Endothelial cell of umbilical vein (primary cell): ENCODE results near the gene SAAL1. TPM values are rescaled to one million over a fixed set of nuclear protein-coding genes. Genes with fewer than 3 reads are reported as not detected.
A peak's percentile ranks its signal among the peaks of the same experiment; 100 is the strongest.
"Not testable (repeated sequence)": the region's sequence is repeated elsewhere in the genome, so short reads cannot be mapped to it uniquely, and the experiment has no call there.

Experiments used
- BruUV-seq: library from RNA; stranded (reverse); fragments of 400-500 nt; replicated peaks from 2 replicates; lab custom pipeline; 2021; lab: Mats Ljungman, UMichigan
- CTCF ChIA-PET: fragments of 300-600, 350-600 bp; sonication (Branson Sonifier 250); formaldehyde crosslinking; loops from one replicate; lab custom pipeline; 2021; ENCODE audit warnings: antibody characterized with exemption, inconsistent platforms; lab: Charles Lee
- POLR2A ChIA-PET: fragments of 300-600, 350-600 bp; sonication (Branson Sonifier 250); formaldehyde crosslinking; loops from one replicate; lab custom pipeline; 2021; ENCODE audit warnings: antibody characterized with exemption, inconsistent platforms; lab: Charles Lee
- DNase-seq: peaks from one replicate; pipeline ENCODE4 v3.0.0-alpha.2; 2011; ENCODE audit warnings: low read depth, low spot score
- FAIRE-seq: peaks from 2 replicates; lab custom pipeline; 2011; peaks lifted over from hg19 to GRCh38; lab: Jason Lieb, UNC
- H2AFZ ChIP-seq: 2 replicates; pipeline ENCODE4 v1.6.0; 2012; ENCODE audit warnings: low read depth, low read length, control low read depth, inconsistent platforms
- H3K27ac ChIP-seq: 2 replicates; pipeline ENCODE4 v1.5.1; 2011; ENCODE audit warnings: low read depth, mild to moderate bottlenecking, control low read depth, low read length, moderate library complexity; ENCODE audit not compliant: insufficient read depth
- H3K27me3 ChIP-seq, 2 experiments: 2 replicates each; pipeline versions ENCODE4 v1.6.0 to v1.6.1; 2011; ENCODE audit warnings: low read length in 2 of 2, mixed read lengths in 1 of 2; ENCODE audit not compliant: control insufficient read depth in 2 of 2, insufficient read depth in 2 of 2
- H3K36me3 ChIP-seq, 2 experiments: 2 replicates in 1 of 2; 3 replicates in 1 of 2; pipeline ENCODE4 v1.5.1; 2011; ENCODE audit warnings: low read length in 2 of 2, mild to moderate bottlenecking in 1 of 2, moderate library complexity in 1 of 2; ENCODE audit not compliant: control insufficient read depth in 2 of 2, insufficient read depth in 2 of 2; ENCODE audit errors: extremely low read depth in 1 of 2
- H3K4me1 ChIP-seq: 3 replicates; pipeline ENCODE4 v1.5.1; 2011; ENCODE audit warnings: mild to moderate bottlenecking, low read length; ENCODE audit not compliant: control insufficient read depth, insufficient read depth; ENCODE audit errors: extremely low read depth
- H3K4me2 ChIP-seq: 2 replicates; pipeline ENCODE4 v1.6.1; 2011; ENCODE audit warnings: low read length, control low read depth, mixed read lengths; ENCODE audit not compliant: insufficient read depth
- H3K4me3 ChIP-seq, 3 experiments: fragments of 200-600 bp in 1 of 3; sonication (generic), shearing (Covaris generic) in 1 of 3; replicated peaks in 1 of 3; 2 replicates each; pipeline ENCODE4 v1.5.1; 2011 to 2016; ENCODE audit warnings: control low read depth in 3 of 3, low read length in 3 of 3, mild to moderate bottlenecking in 2 of 3, inconsistent platforms in 1 of 3, low read depth in 1 of 3, moderate library complexity in 1 of 3; ENCODE audit not compliant: insufficient read depth in 1 of 3
- H3K79me2 ChIP-seq: 2 replicates; pipeline ENCODE4 v1.6.0; 2012; ENCODE audit warnings: low read length, inconsistent platforms; ENCODE audit not compliant: control insufficient read depth, insufficient read depth
- H3K9ac ChIP-seq: replicated peaks from 2 replicates; pipeline ENCODE3; 2011; ENCODE audit warnings: low read length, control low read depth; ENCODE audit not compliant: insufficient read depth; ENCODE audit errors: extremely low read depth
- H3K9me1 ChIP-seq: replicated peaks from 3 replicates; pipeline ENCODE4 v1.6.0; 2011; ENCODE audit warnings: mild to moderate bottlenecking, low read length; ENCODE audit not compliant: control insufficient read depth, insufficient read depth; ENCODE audit errors: extremely low read depth
- H3K9me3 ChIP-seq: replicated peaks from 2 replicates; pipeline ENCODE4 v1.5.1; 2012; ENCODE audit warnings: low read length, inconsistent platforms; ENCODE audit not compliant: control insufficient read depth, insufficient read depth
- H4K20me1 ChIP-seq: replicated peaks from 2 replicates; pipeline ENCODE3; 2011; ENCODE audit warnings: mild to moderate bottlenecking, low read length; ENCODE audit not compliant: control insufficient read depth, insufficient read depth; ENCODE audit errors: extremely low read depth
- EZH2 ChIP-seq: IDR thresholded peaks from 2 replicates; pipeline ENCODE4 v1.6.1; 2012; ENCODE audit warnings: borderline replicate concordance, low read depth, mild to moderate bottlenecking, moderate library complexity, low read length, inconsistent platforms; ENCODE audit not compliant: severe bottlenecking
- MYC ChIP-seq: IDR thresholded peaks from one replicate; pipeline ENCODE4 v1.6.1; 2011; ENCODE audit warnings: mild to moderate bottlenecking, low read depth, low read length
- dilution Hi-C: fragments of 300-500 bp; cut with MboI; formaldehyde crosslinking; loops from one replicate; pipeline ENCODE4 v1.15.0; 2019; ENCODE audit warnings: low sequenced_read_pairs; ENCODE audit not compliant: extremely low pct_ligation_motif_present
- intact Hi-C: fragments of 100-400 bp; cut with micrococcal nuclease; formaldehyde crosslinking; loops from one replicate; pipeline ENCODE4 v1.10.0; 2022
- polyA plus RNA-seq, 4 experiments: library from polyadenylated mRNA; depleted of rRNA in 3 of 4; stranded (reverse) in 3 of 4; unstranded in 1 of 4; fragments of >200 nt; gene quantifications; 2 replicates each; pipeline versions ENCODE4 v1.2.1 to v1.2.3, GENCODE V29; 2011 to 2012; ENCODE audit warnings: missing spikeins in 1 of 4
- total RNA-seq: library from RNA; stranded (reverse); gene quantifications from 2 replicates; pipeline ENCODE4 v1.2.3, GENCODE V29; 2021
- TF ChIP-seq, protein P1 (sequence below), 2 donors: IDR thresholded peaks; 1 replicate in 1 of 2; 2 replicates in 1 of 2; pipeline ENCODE4 v1.5.1; 2011; ENCODE audit warnings: low read length in 2 of 2, mild to moderate bottlenecking in 2 of 2, moderate library complexity in 2 of 2, control low read depth in 1 of 2, inconsistent platforms in 1 of 2, low read depth in 1 of 2; ENCODE audit not compliant: insufficient read depth in 1 of 2; ENCODE audit errors: extremely low read depth in 1 of 2

SAAL1 gene
- total and polyA plus RNA-seq, 2 donors (not counting 3 experiments of a cell fraction or from before 2014, with no cell fraction given): 9.5 to 22.1 TPM

DNA sequence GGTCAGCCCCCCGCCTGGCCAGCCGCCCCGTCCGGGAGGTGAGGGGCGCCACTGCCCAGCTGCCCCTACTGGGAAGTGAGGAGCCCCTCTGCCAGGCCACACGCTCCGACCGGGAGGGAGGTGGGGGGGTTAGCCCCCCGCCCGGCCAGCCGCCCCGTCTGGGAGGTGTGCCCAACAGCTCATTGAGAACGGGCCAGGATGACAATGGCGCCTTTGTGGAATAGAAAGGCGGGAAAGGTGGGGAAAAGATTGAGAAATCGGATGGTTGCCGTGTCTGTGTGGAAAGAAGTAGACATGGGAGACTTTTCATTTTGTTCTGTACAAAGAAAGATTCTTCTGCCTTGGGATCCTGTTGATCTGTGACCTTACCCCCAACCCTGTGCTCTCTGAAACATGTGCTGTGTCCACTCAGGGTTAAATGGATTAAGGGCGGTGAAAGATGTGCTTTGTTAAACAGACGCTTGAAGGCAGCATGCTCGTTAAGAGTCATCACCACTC is 15.5 kb upstream of the SAAL1 start:
- H3K4me3 ChIP-seq, FAIRE-seq, BruUV-seq, intact Hi-C loops, H2AFZ ChIP-seq, H4K20me1 ChIP-seq, H3K9ac ChIP-seq, H3K79me2 ChIP-seq, H3K27ac ChIP-seq, DNase-seq, POLR2A ChIA-PET, H3K4me1 ChIP-seq, H3K27me3 ChIP-seq, dilution Hi-C loops, H3K36me3 ChIP-seq, H3K4me2 ChIP-seq, H3K9me3 ChIP-seq, CTCF ChIA-PET, H3K9me1 ChIP-seq: not testable (repeated sequence)

DNA sequence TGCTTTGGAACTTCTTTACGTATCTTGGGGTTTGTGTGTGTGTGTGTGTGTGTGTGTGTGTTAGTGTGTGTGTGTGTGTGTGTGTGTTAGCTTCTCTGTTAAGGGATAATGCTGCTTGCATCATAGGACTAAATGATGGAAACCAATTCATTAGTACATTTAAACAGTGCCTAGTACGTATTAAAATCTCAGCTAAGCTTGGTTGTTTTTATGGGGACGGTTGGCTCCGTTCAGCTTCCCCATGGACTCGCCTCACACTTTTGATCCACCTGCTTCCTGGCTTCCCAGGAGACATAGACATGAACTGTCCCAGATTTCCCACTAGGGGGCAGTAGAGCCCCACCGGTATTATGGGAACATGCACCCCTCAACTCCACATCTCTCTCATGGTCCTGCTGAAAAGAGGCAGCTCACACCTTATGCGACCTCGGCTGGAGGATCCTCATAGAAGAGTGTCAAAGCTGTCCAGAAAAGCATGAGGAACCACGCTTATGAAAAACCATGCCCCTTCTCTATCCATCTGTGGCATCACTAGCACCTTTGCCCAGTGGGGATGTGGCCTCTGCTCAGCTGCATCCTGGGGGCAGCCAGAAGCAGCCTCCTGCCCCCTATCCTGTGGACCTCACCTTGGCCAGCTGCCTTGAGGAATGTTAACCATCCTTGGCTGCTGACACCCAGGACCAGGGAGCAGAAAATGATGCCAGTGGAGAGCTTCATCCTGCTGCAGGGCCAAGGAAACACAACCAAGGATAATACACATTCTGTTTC is 9.7 kb upstream of the SAAL1 start:
- Histone ChIP-seq H3K27me3 (peaks cover 10 to 30% of the 10 kb centered on the region in 2 experiments), H3K4me2 (no peak overlapping the region), H3K36me3 (no peaks in the 10 kb centered on the region), H3K9me1 (no peaks in the 10 kb centered on the region), H3K4me1 (no peaks in the 10 kb centered on the region), H3K79me2 (no peaks in the 10 kb centered on the region), H3K4me3 (no peak overlapping the region), H3K27ac (no peak overlapping the region), H3K9me3 (no peaks in the 10 kb centered on the region), H3K9ac (no peak overlapping the region), H4K20me1 (no peaks in the 10 kb centered on the region), H2AFZ (no peak overlapping the region)
- peak; percentile 62 for DNase-seq
- peak; percentile 44 for FAIRE-seq
- no TSS peak for BruUV-seq
- ChIA-PET CTCF (interaction anchor here (0.5 to 3.6 kb wide), 46 partner anchors 9 to 963 kb away, joined by 3 to 111 read pairs (median 5); partner anchors contain the start of gene SAAL1), POLR2A (no interaction called here)
- intact Hi-C loops (loop anchor here (1.0 kb wide), 5 partner anchors 88 to 687 kb away; no protein-coding TSS in a partner anchor), dilution Hi-C loops (no loop called here)
- TF ChIP-seq, protein P1, sequence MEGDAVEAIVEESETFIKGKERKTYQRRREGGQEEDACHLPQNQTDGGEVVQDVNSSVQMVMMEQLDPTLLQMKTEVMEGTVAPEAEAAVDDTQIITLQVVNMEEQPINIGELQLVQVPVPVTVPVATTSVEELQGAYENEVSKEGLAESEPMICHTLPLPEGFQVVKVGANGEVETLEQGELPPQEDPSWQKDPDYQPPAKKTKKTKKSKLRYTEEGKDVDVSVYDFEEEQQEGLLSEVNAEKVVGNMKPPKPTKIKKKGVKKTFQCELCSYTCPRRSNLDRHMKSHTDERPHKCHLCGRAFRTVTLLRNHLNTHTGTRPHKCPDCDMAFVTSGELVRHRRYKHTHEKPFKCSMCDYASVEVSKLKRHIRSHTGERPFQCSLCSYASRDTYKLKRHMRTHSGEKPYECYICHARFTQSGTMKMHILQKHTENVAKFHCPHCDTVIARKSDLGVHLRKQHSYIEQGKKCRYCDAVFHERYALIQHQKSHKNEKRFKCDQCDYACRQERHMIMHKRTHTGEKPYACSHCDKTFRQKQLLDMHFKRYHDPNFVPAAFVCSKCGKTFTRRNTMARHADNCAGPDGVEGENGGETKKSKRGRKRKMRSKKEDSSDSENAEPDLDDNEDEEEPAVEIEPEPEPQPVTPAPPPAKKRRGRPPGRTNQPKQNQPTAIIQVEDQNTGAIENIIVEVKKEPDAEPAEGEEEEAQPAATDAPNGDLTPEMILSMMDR (IDR thresholded peaks at IDR 0.05; ENCODE audit: extremely low read depth in 1 of 2, insufficient read depth in 1 of 2, low read depth in 1 of 2, low read length in 2 of 2): peak; percentile 80 to 81
- TF ChIP-seq MYC: no peak
- no peak for TF ChIP-seq EZH2
